Measurements from ENCODE around the gene ACCS. TPM values are rescaled to one million over a fixed set of nuclear protein-coding genes. Genes with fewer than 3 reads are reported as not detected.
A peak's percentile ranks its signal among the peaks of the same experiment; 100 is the strongest.

Gene ACCS
- total and polyA plus RNA-seq, 8 donors, result 10.1 to 68.1 (median 16.2) TPM

GRCh38 chr11:44029507-44029845 is 36.6 kb upstream of the ACCS start:
- intact Hi-C loops (cut with DNase I), result no loop called here
- no peak for FAIRE-seq

GRCh38 chr11:44029977-44030911 is 35.8 kb upstream of the ACCS start:
- Histone ChIP-seq H3K27me3 (no peaks in the 10 kb centered on the region), H3K36me3 (no peaks in the 10 kb centered on the region), H3K4me3 (no peak overlapping the region), H3K9me3 (no peaks in the 10 kb centered on the region), H3K27ac (peak overlapping the region in 2 of 4 donors; percentile 55 to 57), H3K4me1 (peaks cover 0 to 7% (median 0%) of the 10 kb centered on the region in 3 donors)
- FAIRE-seq (no peak), DNase-seq (peak in 2 of 6 donors; percentile 20 to 59), ATAC-seq (peak; percentile 35 to 88 (median 76))
- no peak for TF ChIP-seq CTCF (IDR thresholded peaks at IDR 0.05)
- 12 to 29% methylated on average over 5 of the region's 5 CpGs for WGBS, 2 donors
- intact Hi-C loops (cut with DNase I), result loop anchor here in 1 of 3 donors (5.0 to 10.0 kb wide), 2 partner anchors 105 to 143 kb away; no protein-coding TSS in a partner anchor

More at GRCh38 chr11:44029507-44029845, 36.6 kb upstream of the ACCS start:
- Histone ChIP-seq H3K4me1 (peaks cover 0 to 7% (median 0%) of the 10 kb centered on the region in 3 donors), H3K36me3 (no peaks in the 10 kb centered on the region), H3K4me3 (no peak overlapping the region), H3K27me3 (no peaks in the 10 kb centered on the region), H3K27ac (no peak overlapping the region), H3K9me3 (no peaks in the 10 kb centered on the region)
- 88 to 96% methylated on average over 1 of the region's 1 CpG for WGBS, 2 donors
- DNase-seq, result no peak
- TF ChIP-seq CTCF (IDR thresholded peaks at IDR 0.05), result no peak
- ATAC-seq, result no peak

GRCh38 chr11:44030996-44031395 is 35.1 kb upstream of the ACCS start:
- ATAC-seq, result no peak
- Histone ChIP-seq H3K36me3 (no peaks in the 10 kb centered on the region), H3K27ac (peak overlapping the region in 2 of 4 donors; percentile 55 to 57), H3K4me1 (peaks cover 0 to 7% (median 0%) of the 10 kb centered on the region in 3 donors), H3K4me3 (no peak overlapping the region), H3K27me3 (no peaks in the 10 kb centered on the region), H3K9me3 (no peaks in the 10 kb centered on the region)
- FAIRE-seq, result no peak
- DNase-seq, result no peak
- intact Hi-C loops (cut with DNase I), result loop anchor here in 1 of 3 donors (5.0 to 10.0 kb wide), 2 partner anchors 106 to 144 kb away; no protein-coding TSS in a partner anchor
- TF ChIP-seq CTCF (IDR thresholded peaks at IDR 0.05), result no peak
- WGBS, 2 donors, result 71 to 72% methylated on average over 5 of the region's 5 CpGs

GRCh38 chr11:44031549-44031948 is 34.5 kb upstream of the ACCS start:
- intact Hi-C loops (cut with DNase I), result loop anchor here in 1 of 3 donors (5.0 to 10.0 kb wide), 2 partner anchors 107 to 144 kb away; no protein-coding TSS in a partner anchor
- Histone ChIP-seq H3K4me3 (no peak overlapping the region), H3K9me3 (no peaks in the 10 kb centered on the region), H3K36me3 (no peaks in the 10 kb centered on the region), H3K4me1 (peaks cover 0 to 7% (median 0%) of the 10 kb centered on the region in 3 donors), H3K27me3 (no peaks in the 10 kb centered on the region), H3K27ac (no peak overlapping the region)
- ATAC-seq (no peak), FAIRE-seq (no peak), DNase-seq (no peak)
- 87 to 88% methylated on average over 5 of the region's 5 CpGs for WGBS, 2 donors
- no peak for TF ChIP-seq CTCF (IDR thresholded peaks at IDR 0.05)
